Effector memory CD8-positive, alpha-beta T cell (primary cell): ENCODE measurements around the gene SH3RF2.

Experiments
- ATAC-seq: fragments of 150-1000 bp; cut with Tn5 transposase; replicated peaks from 2 replicates; pipeline ENCODE4 v1.10.0; 2021; ENCODE audit warnings: mild to moderate bottlenecking, moderate library complexity
- DNase-seq, 3 experiments: peaks; one replicate each; pipeline ENCODE4 v3.0.0; 2021
- H3K27ac Mint-ChIP-seq, 2 donors: one replicate each; pipeline ENCODE4 v1.8.0; 2022; ENCODE audit warnings: mild to moderate bottlenecking in 2 of 2, mixed read lengths in 2 of 2, moderate library complexity in 2 of 2
- H3K27me3 Mint-ChIP-seq, 2 donors: one replicate each; pipeline ENCODE4 v1.8.0; 2022; ENCODE audit warnings: mixed read lengths in 2 of 2
- H3K36me3 Mint-ChIP-seq: one replicate; pipeline ENCODE4 v1.8.0; 2022; ENCODE audit warnings: mild to moderate bottlenecking, moderate library complexity, mixed read lengths; ENCODE audit not compliant: insufficient read depth
- H3K4me1 Mint-ChIP-seq, 2 donors: one replicate each; pipeline ENCODE4 v1.8.0; 2022; ENCODE audit warnings: low read depth in 2 of 2, mixed read lengths in 2 of 2
- H3K4me3 Mint-ChIP-seq, 2 donors: one replicate each; pipeline ENCODE4 v1.8.0; 2022; ENCODE audit warnings: mild to moderate bottlenecking in 2 of 2, mixed read lengths in 2 of 2, moderate library complexity in 2 of 2
- H3K9me3 Mint-ChIP-seq, 2 donors: one replicate each; pipeline ENCODE4 v1.8.0; 2022; ENCODE audit warnings: mixed read lengths in 2 of 2

SH3RF2 gene

DNA sequence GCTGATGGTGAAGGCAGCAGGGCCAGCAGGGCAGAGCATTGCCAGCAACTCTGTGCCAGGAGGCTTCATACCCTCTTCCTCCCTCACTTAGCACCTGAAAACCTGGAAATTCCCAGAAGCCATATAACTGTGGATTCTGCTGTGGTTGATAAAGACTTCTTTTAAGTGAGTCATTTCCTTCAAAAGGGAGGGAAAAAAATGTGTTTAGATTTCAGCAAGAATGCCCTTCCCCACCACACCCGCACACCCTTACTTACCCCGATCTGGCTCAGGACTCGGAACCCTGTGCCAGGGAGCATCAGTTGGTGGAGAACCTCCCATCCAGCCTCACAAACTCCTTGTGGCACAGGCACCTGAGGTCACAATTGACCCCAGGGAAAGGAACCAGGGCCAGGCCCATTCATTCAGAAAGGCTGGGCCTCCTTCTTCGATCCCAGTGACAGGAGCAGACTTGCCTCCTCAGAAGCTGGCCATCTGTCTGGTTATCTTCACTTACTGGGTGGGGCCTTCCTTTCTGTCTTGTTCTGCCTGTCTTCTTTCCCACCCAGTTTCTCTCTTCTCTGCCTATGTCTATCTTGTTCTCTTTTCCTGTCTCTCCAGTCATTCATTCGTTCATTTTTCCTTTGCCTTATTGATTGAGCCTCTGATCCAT lies 106.4 kb downstream of the SH3RF2 start:
- no peaks in the 10 kb centered on the region for H3K27me3 Mint-ChIP-seq
- H3K27ac Mint-ChIP-seq: no peak overlapping the region
- DNase-seq: no peak
- H3K36me3 Mint-ChIP-seq: no peaks in the 10 kb centered on the region
- ATAC-seq: no peak
- H3K4me1 Mint-ChIP-seq: no peaks in the 10 kb centered on the region
- no peaks in the 10 kb centered on the region for H3K9me3 Mint-ChIP-seq
- H3K4me3 Mint-ChIP-seq: no peak overlapping the region

DNA sequence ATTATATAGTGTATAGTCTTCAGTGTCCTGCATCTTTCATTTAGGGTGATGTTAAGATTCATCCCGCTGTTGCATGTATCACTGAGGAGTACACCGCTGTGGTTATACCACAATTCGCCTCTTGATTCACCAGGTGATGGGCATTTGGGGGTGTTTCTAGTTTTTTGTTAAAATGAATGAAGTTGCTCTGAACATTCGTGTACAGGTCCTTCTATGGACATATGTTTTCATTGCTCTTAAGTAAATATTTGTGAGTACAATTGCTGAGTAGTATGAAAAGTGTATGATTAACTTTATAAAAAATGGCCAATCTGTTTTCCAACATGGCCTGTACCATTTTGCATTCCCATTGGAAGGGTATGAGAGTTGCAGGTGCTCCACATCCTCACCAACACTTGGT lies 107.3 kb downstream of the SH3RF2 start:
- Mint-ChIP-seq H3K36me3 (no peaks in the 10 kb centered on the region), H3K27me3 (peaks cover 0 to 3% of the 10 kb centered on the region in 2 donors), H3K9me3 (no peaks in the 10 kb centered on the region), H3K4me1 (no peaks in the 10 kb centered on the region), H3K27ac (no peak overlapping the region), H3K4me3 (no peak overlapping the region)
- DNase-seq (no peak), ATAC-seq (no peak)

GRCh38 chr5:146047396-146047795 lies 111.0 kb downstream of the SH3RF2 start:
- Mint-ChIP-seq H3K27me3 (peaks cover 20 to 26% of the 10 kb centered on the region in 2 donors), H3K9me3 (no peaks in the 10 kb centered on the region), H3K4me3 (no peak overlapping the region), H3K27ac (no peak overlapping the region), H3K4me1 (no peaks in the 10 kb centered on the region), H3K36me3 (no peaks in the 10 kb centered on the region)
- no peak for DNase-seq
- ATAC-seq: no peak

DNA sequence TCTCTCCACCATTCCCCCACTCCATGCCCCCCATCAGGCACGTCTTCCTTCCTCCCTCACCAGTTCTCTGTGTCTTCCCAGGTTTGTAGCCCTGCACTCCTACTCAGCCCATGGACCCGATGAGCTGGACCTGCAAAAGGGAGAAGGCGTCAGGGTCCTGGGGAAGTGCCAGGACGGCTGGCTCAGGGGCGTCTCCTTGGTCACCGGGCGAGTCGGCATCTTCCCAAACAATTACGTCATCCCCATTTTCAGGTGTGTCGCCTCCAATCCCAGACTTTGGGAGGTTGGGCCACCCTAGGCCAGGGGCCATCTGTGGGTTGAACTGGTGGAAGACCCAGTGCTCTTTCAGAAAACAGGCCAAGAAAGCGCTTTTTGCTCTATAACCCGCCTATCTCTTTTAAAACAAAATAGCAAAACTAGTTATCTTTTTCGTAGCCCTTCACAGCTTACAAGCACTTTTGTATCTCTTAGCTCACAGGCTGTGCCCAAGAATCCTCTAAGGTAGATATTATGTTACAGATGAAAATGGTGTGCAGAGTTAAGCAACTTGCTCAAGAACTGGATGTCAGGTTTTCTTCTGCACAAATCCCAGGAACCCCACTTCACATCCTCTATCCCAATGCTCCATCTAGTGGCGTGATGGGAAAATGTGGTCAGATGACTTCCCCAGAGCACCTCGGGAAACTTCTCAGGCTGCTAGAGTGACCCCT lies 112.8 kb downstream of the SH3RF2 start:
- ATAC-seq (no peak), DNase-seq (no peak)
- Mint-ChIP-seq H3K27me3 (peaks cover 20 to 28% of the 10 kb centered on the region in 2 donors), H3K36me3 (no peaks in the 10 kb centered on the region), H3K9me3 (no peaks in the 10 kb centered on the region), H3K27ac (no peak overlapping the region), H3K4me3 (no peak overlapping the region), H3K4me1 (no peaks in the 10 kb centered on the region)

DNA sequence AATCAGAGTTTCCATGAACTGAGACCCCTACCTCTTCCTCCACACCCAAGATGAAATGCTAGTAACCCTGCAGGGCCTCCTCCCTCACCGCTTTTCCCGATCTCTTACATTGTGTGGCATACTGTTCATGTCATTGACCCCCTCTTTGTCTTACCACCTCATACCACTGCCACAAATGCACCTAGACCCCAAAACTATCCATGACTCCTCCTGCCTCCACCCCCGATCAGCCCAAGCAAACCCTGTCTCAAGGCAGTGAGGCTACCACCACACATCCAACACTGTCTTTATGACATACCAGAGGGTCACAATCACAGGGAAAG lies 113.3 kb downstream of the SH3RF2 start:
- no peak for ATAC-seq

GRCh38 chr5:146050086-146050485 lies 113.7 kb downstream of the SH3RF2 start:
- H3K4me1 Mint-ChIP-seq: no peaks in the 10 kb centered on the region
- peaks cover 20 to 28% of the 10 kb centered on the region in 2 donors for H3K27me3 Mint-ChIP-seq
- H3K36me3 Mint-ChIP-seq: no peaks in the 10 kb centered on the region
- DNase-seq (no peak), ATAC-seq (no peak)
- no peak overlapping the region for H3K4me3 Mint-ChIP-seq
- H3K9me3 Mint-ChIP-seq: no peaks in the 10 kb centered on the region
- H3K27ac Mint-ChIP-seq: no peak overlapping the region

More for the DNA sequence above, 113.3 kb downstream of the SH3RF2 start:
- Mint-ChIP-seq H3K36me3 (no peaks in the 10 kb centered on the region), H3K4me3 (no peak overlapping the region), H3K9me3 (no peaks in the 10 kb centered on the region), H3K27ac (no peak overlapping the region), H3K4me1 (no peaks in the 10 kb centered on the region), H3K27me3 (peaks cover 20 to 28% of the 10 kb centered on the region in 2 donors)
- no peak for DNase-seq

- Mint-ChIP-seq H3K27me3 (peaks cover 20 to 28% of the 10 kb centered on the region in 2 donors), H3K27ac (no peak overlapping the region), H3K9me3 (no peaks in the 10 kb centered on the region), H3K36me3 (no peaks in the 10 kb centered on the region), H3K4me3 (no peak overlapping the region), H3K4me1 (peaks cover 0 to 2% of the 10 kb centered on the region in 2 donors)
- ATAC-seq (no peak), DNase-seq (no peak)
These were observed 115.3 kb downstream of the SH3RF2 start for GRCh38 chr5:146051678-146052077.

DNA sequence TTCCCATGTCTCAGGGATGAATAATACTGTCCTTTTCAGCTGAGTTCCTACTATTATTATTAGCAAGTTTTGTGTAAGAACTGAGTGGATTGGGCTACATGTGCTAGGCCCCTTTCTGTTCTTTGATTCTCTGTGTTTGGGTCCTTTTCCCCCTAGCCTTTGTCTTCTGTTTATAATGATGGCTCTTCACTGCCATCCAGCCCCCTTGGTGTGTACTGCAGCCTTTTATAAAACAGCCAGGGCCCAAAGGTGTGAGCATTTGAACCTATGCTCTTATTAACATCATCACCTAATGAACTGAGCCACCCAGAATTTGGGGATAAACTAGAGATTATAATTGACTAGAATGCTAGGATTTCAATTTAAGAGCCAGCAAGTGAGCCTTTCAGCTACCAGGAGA lies 116.4 kb downstream of the SH3RF2 start:
- DNase-seq (no peak), ATAC-seq (no peak)
- Mint-ChIP-seq H3K9me3 (no peaks in the 10 kb centered on the region), H3K4me3 (no peak overlapping the region), H3K36me3 (no peaks in the 10 kb centered on the region), H3K27ac (no peak overlapping the region), H3K27me3 (peaks cover 20 to 28% of the 10 kb centered on the region in 2 donors), H3K4me1 (peaks cover 0 to 2% of the 10 kb centered on the region in 2 donors)

GRCh38 chr5:146055432-146055831 lies 119.1 kb downstream of the SH3RF2 start:
- ATAC-seq (no peak), DNase-seq (no peak)
- no peak overlapping the region for H3K27ac Mint-ChIP-seq
- H3K4me1 Mint-ChIP-seq: peaks cover 0 to 2% of the 10 kb centered on the region in 2 donors
- H3K4me3 Mint-ChIP-seq: no peak overlapping the region
- no peaks in the 10 kb centered on the region for H3K36me3 Mint-ChIP-seq
- no peaks in the 10 kb centered on the region for H3K9me3 Mint-ChIP-seq
- H3K27me3 Mint-ChIP-seq: peaks cover 8 to 16% of the 10 kb centered on the region in 2 donors

GRCh38 chr5:146059460-146060220 lies 123.3 kb downstream of the SH3RF2 start:
- ATAC-seq (no peak), DNase-seq (no peak)
- Mint-ChIP-seq H3K27me3 (peaks cover 7% of the 10 kb centered on the region in 2 donors), H3K27ac (no peak overlapping the region), H3K4me1 (peaks cover 0 to 2% of the 10 kb centered on the region in 2 donors), H3K9me3 (no peaks in the 10 kb centered on the region), H3K4me3 (no peak overlapping the region), H3K36me3 (no peaks in the 10 kb centered on the region)

- ATAC-seq: no peak
- H3K9me3 Mint-ChIP-seq: no peaks in the 10 kb centered on the region
- no peak overlapping the region for H3K4me3 Mint-ChIP-seq
- no peak for DNase-seq
- no peak overlapping the region for H3K27ac Mint-ChIP-seq
- H3K4me1 Mint-ChIP-seq: peaks cover 0 to 2% of the 10 kb centered on the region in 2 donors
- H3K36me3 Mint-ChIP-seq: no peaks in the 10 kb centered on the region
- peaks cover 7% of the 10 kb centered on the region in 2 donors for H3K27me3 Mint-ChIP-seq
These were observed 123.8 kb downstream of the SH3RF2 start for GRCh38 chr5:146060221-146060585.

DNA sequence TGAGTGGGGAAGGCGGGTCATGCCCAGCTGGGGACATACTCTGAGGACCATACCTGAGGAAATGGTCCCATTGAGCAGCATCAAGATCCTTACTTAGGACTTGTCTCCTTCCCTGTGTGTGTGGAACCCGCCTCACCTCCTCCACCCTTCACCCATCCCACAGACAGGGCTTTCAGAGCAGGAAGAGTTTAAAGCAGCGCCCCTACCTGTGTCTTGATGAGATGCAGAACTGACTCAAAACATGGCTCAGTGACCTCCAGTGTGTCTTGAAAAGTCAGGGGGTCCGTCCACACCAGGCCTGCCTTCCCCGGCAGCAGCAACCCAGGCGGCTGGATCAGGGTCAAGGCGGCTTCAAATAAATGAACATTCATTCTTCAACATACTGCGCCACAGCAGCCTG lies 130.6 kb downstream of the SH3RF2 start:
- Mint-ChIP-seq H3K4me3 (no peak overlapping the region), H3K27ac (no peak overlapping the region)

GRCh38 chr5:146068206-146068605 lies 131.8 kb downstream of the SH3RF2 start:
- peaks cover 0 to 15% of the 10 kb centered on the region in 2 donors for H3K27me3 Mint-ChIP-seq
- no peak overlapping the region for H3K27ac Mint-ChIP-seq

More for the DNA sequence above, 130.6 kb downstream of the SH3RF2 start:
- no peak for DNase-seq
- Mint-ChIP-seq H3K27me3 (peaks cover 0 to 12% of the 10 kb centered on the region in 2 donors), H3K9me3 (no peaks in the 10 kb centered on the region), H3K36me3 (no peaks in the 10 kb centered on the region), H3K4me1 (no peaks in the 10 kb centered on the region)
- ATAC-seq: no peak

More at GRCh38 chr5:146068206-146068605, 131.8 kb downstream of the SH3RF2 start:
- H3K9me3 Mint-ChIP-seq: no peaks in the 10 kb centered on the region
- no peaks in the 10 kb centered on the region for H3K36me3 Mint-ChIP-seq
- H3K4me3 Mint-ChIP-seq: no peak overlapping the region
- ATAC-seq (no peak), DNase-seq (no peak)
- H3K4me1 Mint-ChIP-seq: no peaks in the 10 kb centered on the region
